Hepatocyte (in vitro differentiated cells): ENCODE data around the gene PPM1K. TPM values are rescaled to one million over a fixed set of nuclear protein-coding genes. Genes with fewer than 3 reads are reported as not detected.

Experiments used
- DNase-seq: peaks from one replicate; pipeline ENCODE4 v3.0.0-alpha.2; 2016; ENCODE audit warnings: low spot score
- H2AFZ ChIP-seq: fragments of 200-600 bp; sonication (generic); 2 replicates; pipeline ENCODE4 v1.6.0; 2016; ENCODE audit warnings: antibody characterized with exemption, mild to moderate bottlenecking
- H3K27ac ChIP-seq: fragments of 200-600 bp; sonication (generic); 2 replicates; pipeline ENCODE4 v1.5.1; 2016; ENCODE audit warnings: mild to moderate bottlenecking
- H3K27me3 ChIP-seq: fragments of 200-600 bp; sonication (generic); 2 replicates; pipeline ENCODE4 v1.6.1; 2016
- H3K36me3 ChIP-seq: fragments of 200-600 bp; sonication (generic); replicated peaks from 2 replicates; pipeline ENCODE4 v1.5.1; 2016; ENCODE audit warnings: low read depth; ENCODE audit not compliant: insufficient read depth
- H3K4me1 ChIP-seq: fragments of 200-600 bp; sonication (generic); 2 replicates; pipeline ENCODE4 v1.5.1; 2016; ENCODE audit warnings: mild to moderate bottlenecking, moderate library complexity; ENCODE audit not compliant: insufficient read depth
- H3K4me2 ChIP-seq: fragments of 200-600 bp; sonication (generic); 2 replicates; pipeline ENCODE4 v1.6.0; 2016
- H3K4me3 ChIP-seq: fragments of 200-600 bp; sonication (generic); 2 replicates; pipeline ENCODE4 v1.5.1; 2016; ENCODE audit warnings: mild to moderate bottlenecking
- H3K79me2 ChIP-seq: fragments of 200-600 bp; sonication (generic); 2 replicates; pipeline ENCODE4 v1.6.0; 2017; ENCODE audit warnings: mild to moderate bottlenecking
- H3K9me2 ChIP-seq: fragments of 200-600 bp; sonication (generic); replicated peaks from 2 replicates; pipeline ENCODE4 v1.6.0; 2017; ENCODE audit warnings: mild to moderate bottlenecking; ENCODE audit not compliant: insufficient read depth
- H3K9me3 ChIP-seq: fragments of 200-600 bp; sonication (generic); 2 replicates; pipeline ENCODE4 v1.5.1; 2016; ENCODE audit warnings: low read depth, mild to moderate bottlenecking
- H4K20me1 ChIP-seq: fragments of 200-600 bp; sonication (generic); 2 replicates; pipeline ENCODE4 v1.6.0; 2016; ENCODE audit warnings: mild to moderate bottlenecking; ENCODE audit not compliant: insufficient read depth, poor library complexity, severe bottlenecking
- EZH2 ChIP-seq: fragments of 200-600 bp; sonication (generic); IDR thresholded peaks from 2 replicates; pipeline ENCODE4 v1.6.1; 2016; ENCODE audit warnings: antibody characterized with exemption, mild to moderate bottlenecking, borderline replicate concordance
- EZH2phosphoT487 ChIP-seq: fragments of 200-600 bp; sonication (generic); IDR thresholded peaks from one replicate; pipeline ENCODE4 v1.6.1; 2018; ENCODE audit warnings: antibody characterized with exemption, mild to moderate bottlenecking, low read depth, moderate library complexity; ENCODE audit not compliant: unreplicated experiment, severe bottlenecking
- WGBS: methylation state at CpG from one replicate; pipeline ENCODE4 v1.1.6; 2016; ENCODE audit warnings: low lambda C conversion rate; ENCODE audit errors: missing lambda C conversion rate; 5-methylcytosine and 5-hydroxymethylcytosine counted together
- polyA plus RNA-seq: library from polyadenylated mRNA; unstranded; fragments of >200 nt; fragmentation: Nextera tagmentation; extraction: Ambion mirVana; gene quantifications from 2 replicates; pipeline ENCODE4 v1.2.1, GENCODE V29; 2016
- small RNA-seq: library from RNA; depleted of rRNA; stranded (forward); fragments of <200 nt; gene quantifications from one replicate; pipeline ENCODE3, GENCODE V24; 2014
- total RNA-seq: library from RNA; depleted of rRNA; stranded (reverse); fragments of >200 nt; gene quantifications from 2 replicates; pipeline ENCODE4 v1.2.3, GENCODE V29; 2014
- TF ChIP-seq, protein P1 (sequence below): fragments of 200-600 bp; sonication (generic); IDR thresholded peaks from 2 replicates; pipeline ENCODE4 v1.5.1; 2016; ENCODE audit warnings: antibody characterized with exemption, mild to moderate bottlenecking; ENCODE audit not compliant: poor library complexity

Gene PPM1K
- total and polyA plus RNA-seq, 2 experiments from 2014 or later = 12.6 to 20.0 TPM

DNA sequence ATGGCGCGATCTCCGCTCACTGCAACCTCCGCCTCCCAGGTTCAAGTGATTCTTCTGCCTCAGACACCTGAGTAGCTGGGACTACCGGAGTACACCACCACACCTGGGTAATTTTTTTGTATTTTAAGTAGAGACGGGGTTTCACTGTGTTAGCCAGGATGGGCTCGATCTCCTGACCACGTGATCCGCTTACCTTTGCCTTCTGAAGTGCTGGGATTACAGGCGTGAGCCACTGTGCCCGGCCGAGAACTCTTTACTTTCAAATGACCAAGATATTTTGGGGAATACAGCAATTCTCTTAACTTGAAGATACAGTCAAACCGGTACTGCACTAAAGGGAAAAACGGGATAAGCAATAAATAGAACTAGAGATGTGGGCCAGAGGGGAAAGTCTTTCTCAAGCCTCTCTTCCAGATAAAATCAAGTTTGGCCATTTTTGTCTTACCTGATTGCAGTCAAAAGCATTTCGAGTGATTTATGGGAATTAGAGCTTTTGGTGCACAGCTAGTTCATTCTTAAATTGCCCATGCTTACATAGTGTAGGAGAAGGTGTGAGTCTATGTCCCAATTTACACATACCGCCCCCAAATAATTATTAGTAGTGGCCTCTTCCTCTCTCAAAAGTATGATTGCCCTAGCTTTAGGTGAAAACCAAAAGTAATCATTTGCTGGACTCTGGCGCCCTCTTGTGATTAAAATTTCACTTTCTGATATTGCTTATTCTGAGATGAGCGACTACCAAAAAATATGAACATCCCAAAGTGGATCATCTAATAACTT lies 72.7 kb downstream of the PPM1K start:
- H3K79me2 ChIP-seq = no peaks in the 10 kb centered on the region
- no peak overlapping the region for H3K27ac ChIP-seq
- 59% methylated on average over 18 of the region's 18 CpGs for WGBS
- peak; percentile 67 for DNase-seq
- no peak overlapping the region for H3K4me3 ChIP-seq
- H3K9me3 ChIP-seq = no peaks in the 10 kb centered on the region
- no peaks in the 10 kb centered on the region for H3K27me3 ChIP-seq
- no peaks in the 10 kb centered on the region for H4K20me1 ChIP-seq
- H3K4me1 ChIP-seq = no peaks in the 10 kb centered on the region
- TF ChIP-seq EZH2phosphoT487 = no peak
- TF ChIP-seq, protein P1, sequence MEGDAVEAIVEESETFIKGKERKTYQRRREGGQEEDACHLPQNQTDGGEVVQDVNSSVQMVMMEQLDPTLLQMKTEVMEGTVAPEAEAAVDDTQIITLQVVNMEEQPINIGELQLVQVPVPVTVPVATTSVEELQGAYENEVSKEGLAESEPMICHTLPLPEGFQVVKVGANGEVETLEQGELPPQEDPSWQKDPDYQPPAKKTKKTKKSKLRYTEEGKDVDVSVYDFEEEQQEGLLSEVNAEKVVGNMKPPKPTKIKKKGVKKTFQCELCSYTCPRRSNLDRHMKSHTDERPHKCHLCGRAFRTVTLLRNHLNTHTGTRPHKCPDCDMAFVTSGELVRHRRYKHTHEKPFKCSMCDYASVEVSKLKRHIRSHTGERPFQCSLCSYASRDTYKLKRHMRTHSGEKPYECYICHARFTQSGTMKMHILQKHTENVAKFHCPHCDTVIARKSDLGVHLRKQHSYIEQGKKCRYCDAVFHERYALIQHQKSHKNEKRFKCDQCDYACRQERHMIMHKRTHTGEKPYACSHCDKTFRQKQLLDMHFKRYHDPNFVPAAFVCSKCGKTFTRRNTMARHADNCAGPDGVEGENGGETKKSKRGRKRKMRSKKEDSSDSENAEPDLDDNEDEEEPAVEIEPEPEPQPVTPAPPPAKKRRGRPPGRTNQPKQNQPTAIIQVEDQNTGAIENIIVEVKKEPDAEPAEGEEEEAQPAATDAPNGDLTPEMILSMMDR = peak; percentile 82
- no peak overlapping the region for H2AFZ ChIP-seq
- H3K4me2 ChIP-seq = peak overlapping the region; percentile 28
- H3K36me3 ChIP-seq = no peaks in the 10 kb centered on the region
- H3K9me2 ChIP-seq = no peaks in the 10 kb centered on the region

DNA sequence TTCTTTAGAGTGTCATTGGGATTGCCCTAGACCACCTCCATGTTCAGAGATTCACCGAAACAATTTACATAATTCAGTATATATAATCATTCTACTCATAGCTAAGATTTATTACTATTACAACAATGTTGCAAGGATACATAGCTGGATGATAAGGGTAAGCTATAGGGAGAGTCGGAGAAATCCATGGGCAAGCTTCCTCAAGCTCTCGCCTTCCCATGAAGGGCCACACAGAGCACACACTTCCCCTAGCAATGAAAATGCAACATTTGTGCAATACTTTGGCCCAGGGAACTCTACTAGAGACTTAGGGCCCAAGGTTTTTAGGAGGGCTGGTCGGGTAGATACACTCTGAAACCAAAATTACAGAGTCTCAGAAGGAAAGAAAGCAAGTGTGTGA lies 76.2 kb downstream of the PPM1K start:
- Histone ChIP-seq H3K79me2 (no peaks in the 10 kb centered on the region), H3K27me3 (no peaks in the 10 kb centered on the region), H3K9me2 (no peaks in the 10 kb centered on the region), H3K4me1 (no peaks in the 10 kb centered on the region), H3K9me3 (no peaks in the 10 kb centered on the region), H3K27ac (no peak overlapping the region), H4K20me1 (no peaks in the 10 kb centered on the region), H3K4me2 (no peak overlapping the region), H2AFZ (no peak overlapping the region), H3K36me3 (no peaks in the 10 kb centered on the region), H3K4me3 (no peak overlapping the region)
- WGBS = 54% methylated on average over 4 of the region's 4 CpGs
- TF ChIP-seq EZH2 (no peak), EZH2phosphoT487 (no peak)
- TF ChIP-seq, protein P1 = no peak
- DNase-seq = no peak

Small RNA genes lying within 50 kb of the gene (small RNA-seq; reads per million reads assigned to genes)
- gene RF00019 (not detected), gene RNU6-1298P (not detected)

Other genes starting within 250 kb of the PPM1K start
- 10.0 and 11.6 TPM in 2 replicates for gene ABCG2, start 125.9 kb downstream of the PPM1K start, total RNA-seq
- 3.7 and 3.9 TPM in 2 replicates for gene ABCG2, start 125.9 kb downstream of the PPM1K start, polyA plus RNA-seq
- 6.9 and 10.0 TPM in 2 replicates for gene HERC6, start 94.3 kb upstream of the PPM1K start, total RNA-seq
- 3.4 and 5.9 TPM in 2 replicates for gene HERC6, start 94.3 kb upstream of the PPM1K start, polyA plus RNA-seq
- 2.4 and 2.8 TPM in 2 replicates for gene HERC5, start 172.6 kb upstream of the PPM1K start, total RNA-seq
- gene HERC5, start 172.6 kb upstream of the PPM1K start, polyA plus RNA-seq = 1.7 and 2.2 TPM in 2 replicates
- 134 and 139 TPM in 2 replicates for gene PYURF, start 239.2 kb upstream of the PPM1K start, total RNA-seq
- 119 and 135 TPM in 2 replicates for gene PYURF, start 239.2 kb upstream of the PPM1K start, polyA plus RNA-seq